K562 (cell line): ENCODE data around the gene NTM.

Experiments used
- CREB3L1 ChIP-seq: fragments of 450-650 bp; IDR thresholded peaks from 2 replicates; pipeline ENCODE4 v1.6.1; 2014; ENCODE audit warnings: low read depth, mild to moderate bottlenecking, moderate library complexity, borderline replicate concordance
- EP300 ChIP-seq: IDR thresholded peaks from 2 replicates; pipeline ENCODE4 v1.6.1; 2012; ENCODE audit warnings: low read length, improper control_type of control experiment
- ERF ChIP-seq: fragments of 450-650 bp; formaldehyde crosslinking; IDR thresholded peaks from 2 replicates; pipeline ENCODE4 v1.4.0; 2020; ENCODE audit warnings: mild to moderate bottlenecking, mixed read lengths
- MCM5 ChIP-seq: fragments of 450-650 bp; IDR thresholded peaks from 2 replicates; pipeline ENCODE4 v1.6.1; 2016; ENCODE audit warnings: low read depth
- MTA1 ChIP-seq: fragments of 450-650 bp; IDR thresholded peaks from 2 replicates; pipeline ENCODE4 v1.6.1; 2017; ENCODE audit warnings: borderline replicate concordance
- NKRF ChIP-seq: fragments of 450-650 bp; IDR thresholded peaks from 2 replicates; pipeline ENCODE4 v1.6.1; 2016; ENCODE audit warnings: borderline replicate concordance
- POLR2A ChIP-seq: fragments of 450-650 bp; conservative IDR thresholded peaks from 2 replicates; pipeline ENCODE4 v1.6.1; 2016
- SIN3A ChIP-seq, 2 experiments: fragments of 150-350 bp in 1 of 2; IDR thresholded peaks; 2 replicates each; pipeline ENCODE4 v1.6.1; 2011 to 2016; ENCODE audit warnings: borderline replicate concordance in 2 of 2, low read depth in 2 of 2, low read length in 2 of 2, mild to moderate bottlenecking in 2 of 2, moderate library complexity in 2 of 2; ENCODE audit not compliant: control insufficient read depth in 1 of 2
- SMC3 ChIP-seq: conservative IDR thresholded peaks from 2 replicates; pipeline ENCODE4 v1.6.1; 2011; ENCODE audit warnings: low read depth, low read length, improper control_type of control experiment; ENCODE audit not compliant: insufficient read depth
- TAF9B ChIP-seq: fragments of 450-650 bp; IDR thresholded peaks from 2 replicates; pipeline ENCODE4 v1.6.1; 2018; ENCODE audit warnings: mild to moderate bottlenecking; ENCODE audit not compliant: partially characterized antibody
- TRIM28 ChIP-seq: fragments of 450-650 bp; IDR thresholded peaks from 2 replicates; pipeline ENCODE4 v1.6.1; 2017
- ZNF76 ChIP-seq: fragments of 250-450 bp; sonication (Bioruptor Pico); IDR thresholded peaks from 2 replicates; pipeline ENCODE4 v1.4.0; 2020; ENCODE audit warnings: mild to moderate bottlenecking, moderate library complexity, borderline replicate concordance
- TF ChIP-seq, protein P1 (sequence below), 3 experiments: IDR thresholded peaks in 2 of 3; conservative IDR thresholded peaks in 1 of 3; 2 replicates each; pipeline ENCODE4 v1.5.1; 2011 to 2012; ENCODE audit warnings: low read length in 3 of 3, mild to moderate bottlenecking in 3 of 3, control low read depth in 2 of 3, improper control_type of control experiment in 1 of 3, inconsistent platforms in 1 of 3, low read depth in 1 of 3, mixed read lengths in 1 of 3, moderate library complexity in 1 of 3; ENCODE audit not compliant: insufficient read depth in 2 of 3

DNA sequence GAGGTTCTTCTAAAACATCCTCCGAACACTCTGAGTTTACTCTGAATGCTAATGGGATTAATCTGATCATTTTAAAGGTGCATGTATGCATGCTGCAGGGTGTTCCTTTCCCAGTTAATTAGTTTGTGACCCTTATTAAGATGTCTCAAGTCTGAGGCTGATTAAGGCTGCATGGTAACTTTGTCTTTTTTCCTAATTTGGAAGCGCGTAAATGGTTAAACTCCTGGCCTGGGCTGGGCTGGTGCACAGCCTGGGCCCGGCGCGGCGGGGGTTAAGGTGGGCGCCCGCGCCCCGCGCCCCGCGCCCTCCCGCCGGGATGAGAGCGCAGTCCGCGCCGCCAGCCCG, 539.7 kb downstream of the NTM start:
- TF ChIP-seq ERF (CRISPR knock-in tag) (no peak), POLR2A (no peak), EP300 (no peak), SMC3 (no peak), SIN3A (IDR thresholded peaks at IDR 0.05; ENCODE audit: borderline replicate concordance in 2 of 2, control insufficient read depth in 1 of 2, low read depth in 2 of 2, low read length in 2 of 2) (no peak), CREB3L1 (no peak), NKRF (no peak), MTA1 (no peak), ZNF76 (CRISPR knock-in tag) (no peak), MCM5 (no peak), TRIM28 (no peak), TAF9B (no peak)
- TF ChIP-seq, protein P1, sequence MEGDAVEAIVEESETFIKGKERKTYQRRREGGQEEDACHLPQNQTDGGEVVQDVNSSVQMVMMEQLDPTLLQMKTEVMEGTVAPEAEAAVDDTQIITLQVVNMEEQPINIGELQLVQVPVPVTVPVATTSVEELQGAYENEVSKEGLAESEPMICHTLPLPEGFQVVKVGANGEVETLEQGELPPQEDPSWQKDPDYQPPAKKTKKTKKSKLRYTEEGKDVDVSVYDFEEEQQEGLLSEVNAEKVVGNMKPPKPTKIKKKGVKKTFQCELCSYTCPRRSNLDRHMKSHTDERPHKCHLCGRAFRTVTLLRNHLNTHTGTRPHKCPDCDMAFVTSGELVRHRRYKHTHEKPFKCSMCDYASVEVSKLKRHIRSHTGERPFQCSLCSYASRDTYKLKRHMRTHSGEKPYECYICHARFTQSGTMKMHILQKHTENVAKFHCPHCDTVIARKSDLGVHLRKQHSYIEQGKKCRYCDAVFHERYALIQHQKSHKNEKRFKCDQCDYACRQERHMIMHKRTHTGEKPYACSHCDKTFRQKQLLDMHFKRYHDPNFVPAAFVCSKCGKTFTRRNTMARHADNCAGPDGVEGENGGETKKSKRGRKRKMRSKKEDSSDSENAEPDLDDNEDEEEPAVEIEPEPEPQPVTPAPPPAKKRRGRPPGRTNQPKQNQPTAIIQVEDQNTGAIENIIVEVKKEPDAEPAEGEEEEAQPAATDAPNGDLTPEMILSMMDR (IDR thresholded peaks at IDR 0.05 in 2 of 3, conservative IDR thresholded peaks at IDR 0.05 in 1 of 3; ENCODE audit: insufficient read depth in 2 of 3, low read depth in 1 of 3, low read length in 3 of 3): no peak
